Measurements from ENCODE around the gene TPM1. TPM values are rescaled to one million over a fixed set of nuclear protein-coding genes. Genes with fewer than 3 reads are reported as not detected.

Gene TPM1
- total and polyA plus RNA-seq, 2 donors (not counting 1 experiment from before 2014, with no cell fraction given), result 224 to 1,732 TPM

GRCh38 chr15:63107895-63108546, 65.5 kb downstream of the TPM1 start:
- Histone ChIP-seq H4K20me1 (ENCODE audit: control insufficient read depth, extremely low read depth, insufficient read depth, low read length) (no peaks in the 10 kb centered on the region), H3K4me2 (ENCODE audit: extremely low read depth, insufficient read depth, low read length) (no peak overlapping the region), H3K4me1 (ENCODE audit: control insufficient read depth, extremely low read depth, insufficient read depth, low read length) (peaks cover 6% of the 10 kb centered on the region), H3K79me2 (ENCODE audit: control insufficient read depth, insufficient read depth, low read length) (no peaks in the 10 kb centered on the region), H3K9ac (ENCODE audit: insufficient read depth, low read length) (no peak overlapping the region), H3K36me3 (ENCODE audit: control insufficient read depth, insufficient read depth, low read length) (no peaks in the 10 kb centered on the region), H3K27ac (ENCODE audit: insufficient read depth, low read length) (peak overlapping the region; percentile 60), H3K27me3 (ENCODE audit: control insufficient read depth, insufficient read depth, low read length) (no peaks in the 10 kb centered on the region), H2AFZ (ENCODE audit: low read length) (no peak overlapping the region), H3K4me3 (replicated peaks in 1 of 4; ENCODE audit: control extremely low read depth in 1 of 4, insufficient read depth in 1 of 4, low read depth in 3 of 4, low read length in 4 of 4) (no peak overlapping the region), H3K9me3 (ENCODE audit: control insufficient read depth, insufficient read depth, low read depth, low read length) (no peaks in the 10 kb centered on the region)
- TF ChIP-seq, protein P1, sequence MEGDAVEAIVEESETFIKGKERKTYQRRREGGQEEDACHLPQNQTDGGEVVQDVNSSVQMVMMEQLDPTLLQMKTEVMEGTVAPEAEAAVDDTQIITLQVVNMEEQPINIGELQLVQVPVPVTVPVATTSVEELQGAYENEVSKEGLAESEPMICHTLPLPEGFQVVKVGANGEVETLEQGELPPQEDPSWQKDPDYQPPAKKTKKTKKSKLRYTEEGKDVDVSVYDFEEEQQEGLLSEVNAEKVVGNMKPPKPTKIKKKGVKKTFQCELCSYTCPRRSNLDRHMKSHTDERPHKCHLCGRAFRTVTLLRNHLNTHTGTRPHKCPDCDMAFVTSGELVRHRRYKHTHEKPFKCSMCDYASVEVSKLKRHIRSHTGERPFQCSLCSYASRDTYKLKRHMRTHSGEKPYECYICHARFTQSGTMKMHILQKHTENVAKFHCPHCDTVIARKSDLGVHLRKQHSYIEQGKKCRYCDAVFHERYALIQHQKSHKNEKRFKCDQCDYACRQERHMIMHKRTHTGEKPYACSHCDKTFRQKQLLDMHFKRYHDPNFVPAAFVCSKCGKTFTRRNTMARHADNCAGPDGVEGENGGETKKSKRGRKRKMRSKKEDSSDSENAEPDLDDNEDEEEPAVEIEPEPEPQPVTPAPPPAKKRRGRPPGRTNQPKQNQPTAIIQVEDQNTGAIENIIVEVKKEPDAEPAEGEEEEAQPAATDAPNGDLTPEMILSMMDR (conservative IDR thresholded peaks at IDR 0.05 in 1 of 2, IDR thresholded peaks at IDR 0.05 in 1 of 2; ENCODE audit: low read depth in 1 of 2, low read length in 2 of 2), result no peak
- TF ChIP-seq EZH2 (IDR thresholded peaks at IDR 0.05; ENCODE audit: low read length, missing control alignments), result no peak
- DNase-seq (ENCODE audit: low read depth in 2 of 2), result peak; percentile 100

GRCh38 chr15:63109498-63109897, 67.0 kb downstream of the TPM1 start:
- no peaks in the 10 kb centered on the region for H3K79me2 ChIP-seq (ENCODE audit: control insufficient read depth, insufficient read depth, low read length)
- H3K36me3 ChIP-seq (ENCODE audit: control insufficient read depth, insufficient read depth, low read length), result no peaks in the 10 kb centered on the region
- peaks cover 6% of the 10 kb centered on the region for H3K4me1 ChIP-seq (ENCODE audit: control insufficient read depth, extremely low read depth, insufficient read depth, low read length)
- H4K20me1 ChIP-seq (ENCODE audit: control insufficient read depth, extremely low read depth, insufficient read depth, low read length), result no peaks in the 10 kb centered on the region
- no peaks in the 10 kb centered on the region for H3K27me3 ChIP-seq (ENCODE audit: control insufficient read depth, insufficient read depth, low read length)
- TF ChIP-seq EZH2 (IDR thresholded peaks at IDR 0.05; ENCODE audit: low read length, missing control alignments), result no peak
- TF ChIP-seq, protein P1 (conservative IDR thresholded peaks at IDR 0.05 in 1 of 2, IDR thresholded peaks at IDR 0.05 in 1 of 2; ENCODE audit: low read depth in 1 of 2, low read length in 2 of 2), result no peak
- H3K4me3 ChIP-seq (replicated peaks in 1 of 4; ENCODE audit: control extremely low read depth in 1 of 4, insufficient read depth in 1 of 4, low read depth in 3 of 4, low read length in 4 of 4), result no peak overlapping the region
- H2AFZ ChIP-seq (ENCODE audit: low read length), result no peak overlapping the region
- H3K9ac ChIP-seq (ENCODE audit: insufficient read depth, low read length), result no peak overlapping the region
- H3K27ac ChIP-seq (ENCODE audit: insufficient read depth, low read length), result no peak overlapping the region
- H3K4me2 ChIP-seq (ENCODE audit: extremely low read depth, insufficient read depth, low read length), result no peak overlapping the region
- DNase-seq (ENCODE audit: low read depth in 2 of 2), result no peak
- H3K9me3 ChIP-seq (ENCODE audit: control insufficient read depth, insufficient read depth, low read depth, low read length), result no peaks in the 10 kb centered on the region

DNA sequence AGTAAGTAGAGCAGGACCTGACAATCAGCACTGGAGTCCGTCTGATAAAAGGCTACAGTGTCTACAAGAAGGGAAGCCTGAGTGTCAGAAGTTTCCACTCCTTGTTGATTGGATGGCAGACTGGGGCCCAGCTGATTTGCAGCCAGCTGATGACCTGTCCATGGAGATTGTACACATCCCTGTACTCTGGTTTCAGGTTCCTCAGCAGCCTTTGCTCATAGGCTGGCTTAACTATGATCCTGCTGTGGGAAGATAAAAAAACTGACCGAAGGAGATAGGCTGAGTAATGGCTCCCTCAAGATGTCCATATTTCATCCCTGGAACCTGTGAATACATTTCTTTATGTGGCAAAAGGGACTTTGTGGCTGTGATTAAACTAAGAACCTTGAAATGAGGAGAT, 67.4 kb downstream of the TPM1 start:
- Histone ChIP-seq H3K4me1 (ENCODE audit: control insufficient read depth, extremely low read depth, insufficient read depth, low read length) (peaks cover 6% of the 10 kb centered on the region), H3K9ac (ENCODE audit: insufficient read depth, low read length) (no peak overlapping the region), H3K79me2 (ENCODE audit: control insufficient read depth, insufficient read depth, low read length) (no peaks in the 10 kb centered on the region), H3K27ac (ENCODE audit: insufficient read depth, low read length) (no peak overlapping the region), H3K4me2 (ENCODE audit: extremely low read depth, insufficient read depth, low read length) (no peak overlapping the region), H4K20me1 (ENCODE audit: control insufficient read depth, extremely low read depth, insufficient read depth, low read length) (no peaks in the 10 kb centered on the region), H3K27me3 (ENCODE audit: control insufficient read depth, insufficient read depth, low read length) (no peaks in the 10 kb centered on the region), H3K4me3 (replicated peaks in 1 of 4; ENCODE audit: control extremely low read depth in 1 of 4, insufficient read depth in 1 of 4, low read depth in 3 of 4, low read length in 4 of 4) (no peak overlapping the region), H2AFZ (ENCODE audit: low read length) (no peak overlapping the region), H3K9me3 (ENCODE audit: control insufficient read depth, insufficient read depth, low read depth, low read length) (no peaks in the 10 kb centered on the region), H3K36me3 (ENCODE audit: control insufficient read depth, insufficient read depth, low read length) (no peaks in the 10 kb centered on the region)
- peak in 1 of 2 donors; percentile 71 for DNase-seq (ENCODE audit: low read depth in 2 of 2)
- TF ChIP-seq, protein P1 (conservative IDR thresholded peaks at IDR 0.05 in 1 of 2, IDR thresholded peaks at IDR 0.05 in 1 of 2; ENCODE audit: low read depth in 1 of 2, low read length in 2 of 2), result no peak
- TF ChIP-seq EZH2 (IDR thresholded peaks at IDR 0.05; ENCODE audit: low read length, missing control alignments), result no peak
